HG03064 (cell line): ENCODE results near the gene DHRS11.

Experiments
- ATAC-seq: cut with Tn5 transposase; IDR thresholded peaks from one replicate; pipeline ENCODE4 v1.9.1; 2021; ENCODE audit warnings: low read depth; ENCODE audit not compliant: unreplicated experiment

The DHRS11 gene, protein sequence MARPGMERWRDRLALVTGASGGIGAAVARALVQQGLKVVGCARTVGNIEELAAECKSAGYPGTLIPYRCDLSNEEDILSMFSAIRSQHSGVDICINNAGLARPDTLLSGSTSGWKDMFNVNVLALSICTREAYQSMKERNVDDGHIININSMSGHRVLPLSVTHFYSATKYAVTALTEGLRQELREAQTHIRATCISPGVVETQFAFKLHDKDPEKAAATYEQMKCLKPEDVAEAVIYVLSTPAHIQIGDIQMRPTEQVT

GRCh38 chr17:36591434-36592315 is at the start of gene DHRS11:
Gene DHRS11, plus strand, starts transcription at chr17:36591879. Its CDS starts 131 bp downstream, at chr17:36592010.
- peak; percentile 77 for ATAC-seq

- no peak for ATAC-seq
Measured at GRCh38 chr17:36542755-36543154, 48.9 kb upstream of the DHRS11 start.

DNA sequence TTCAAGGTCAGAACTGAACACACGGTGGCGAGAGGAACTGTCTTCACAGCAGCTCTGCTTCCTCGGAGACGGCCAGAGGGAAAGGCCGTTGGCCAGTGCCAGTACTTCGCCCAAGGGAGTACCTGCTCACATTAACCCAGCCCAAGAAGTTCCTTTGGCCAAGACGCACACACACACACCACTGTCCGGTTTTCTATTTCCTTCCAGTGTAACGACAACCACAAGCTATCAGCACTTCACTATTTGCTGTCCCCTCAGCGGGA is 47.7 kb upstream of the DHRS11 start:
- ATAC-seq, result no peak

- peak; percentile 52 for ATAC-seq
Measured at GRCh38 chr17:36544307-36545076, 47.2 kb upstream of the DHRS11 start, which contains the start of gene GGNBP2. Gene GGNBP2, plus strand, starts transcription at chr17:36544919. Its CDS starts 806 bp downstream, at chr17:36545725.

DNA sequence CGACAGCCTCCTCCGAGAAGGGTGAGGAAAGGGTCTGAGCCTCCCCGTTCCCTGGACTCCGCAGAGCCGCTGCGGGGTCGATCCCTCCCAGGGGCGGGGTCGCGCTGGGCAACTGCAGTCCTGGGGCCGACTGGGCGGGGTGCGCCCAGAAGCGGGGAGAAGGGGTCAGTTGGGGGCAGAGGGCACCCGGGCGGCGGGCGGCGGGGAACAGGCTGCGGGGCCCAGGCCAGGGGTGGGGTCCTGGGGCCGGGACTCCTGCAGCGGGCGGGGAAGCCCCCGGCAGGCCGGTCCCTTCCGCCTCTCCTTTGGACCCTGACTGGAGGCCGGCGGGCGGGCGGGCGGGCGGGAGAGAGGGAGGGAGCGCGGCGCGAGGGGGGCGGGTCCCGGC is 46.6 kb upstream of the DHRS11 start:
- peak; percentile 37 for ATAC-seq

DNA sequence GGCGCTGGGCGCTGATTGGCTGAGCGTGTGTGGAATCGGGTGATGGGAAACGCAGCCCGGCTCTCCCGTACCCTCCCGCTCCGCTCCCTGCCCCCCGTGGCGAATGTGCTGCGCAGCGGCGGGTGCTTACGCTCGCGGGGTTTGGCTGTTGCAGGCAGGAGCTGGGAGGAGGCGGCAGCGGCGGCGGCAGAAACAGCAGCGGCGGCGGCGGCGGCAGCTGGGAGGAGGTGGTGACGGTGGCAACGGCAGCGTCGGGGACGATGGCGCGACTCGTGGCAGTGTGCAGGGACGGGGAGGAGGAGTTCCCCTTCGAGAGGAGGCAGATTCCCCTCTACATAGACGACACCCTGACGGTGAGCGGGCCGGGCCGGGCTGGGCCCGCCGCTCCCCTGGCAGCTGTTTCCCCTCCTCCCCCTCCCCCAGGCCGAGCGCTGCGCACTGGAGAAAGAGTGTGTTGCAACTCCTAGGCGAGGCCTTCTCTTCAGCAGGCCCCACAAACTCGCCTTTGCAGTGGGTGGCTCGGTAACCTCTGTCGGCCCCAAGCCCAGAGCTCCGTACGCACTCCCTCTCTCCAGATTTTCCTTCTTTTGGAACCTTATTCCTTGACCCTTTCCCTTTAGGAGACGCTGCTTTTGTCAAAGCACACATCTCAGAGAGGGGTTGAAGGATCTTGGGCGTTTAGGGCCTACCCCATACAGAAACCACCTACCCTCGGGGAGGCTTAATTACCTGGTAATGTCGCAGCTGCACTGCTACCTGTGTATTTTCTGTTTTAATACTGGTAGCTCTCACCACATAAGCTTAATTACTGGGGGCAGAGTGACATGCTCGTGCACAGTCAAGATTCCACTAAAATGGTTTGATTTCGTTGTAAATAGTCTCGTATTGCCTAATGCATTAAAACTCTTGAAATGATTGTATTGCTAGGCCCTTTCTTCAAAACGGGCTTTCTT is 45.9 kb upstream of the DHRS11 start:
- ATAC-seq, result peak; percentile 61

- no peak for ATAC-seq
Measured at GRCh38 chr17:36546418-36547093, 45.1 kb upstream of the DHRS11 start.

DNA sequence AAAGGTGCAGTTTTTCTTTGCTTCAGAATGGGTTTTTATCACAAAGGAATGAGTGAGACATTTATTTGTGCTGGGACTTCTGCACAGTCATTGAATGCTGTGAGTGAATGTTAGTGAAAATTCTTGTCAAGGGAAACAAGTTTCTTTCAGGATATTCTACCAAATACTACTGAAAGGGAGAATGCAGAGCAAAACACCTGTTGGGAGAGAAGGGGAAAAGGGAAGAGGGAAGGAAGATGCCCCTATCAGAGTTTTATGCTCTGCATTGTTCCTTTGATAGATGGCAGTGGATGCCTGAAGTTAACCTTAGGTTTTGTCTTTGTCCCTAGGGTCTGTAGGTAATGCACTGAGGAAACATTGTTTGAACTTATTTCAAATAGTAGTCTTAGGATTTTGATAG is 43.9 kb upstream of the DHRS11 start:
- no peak for ATAC-seq

GRCh38 chr17:36550491-36551417 is 40.9 kb upstream of the DHRS11 start:
- no peak for ATAC-seq

DNA sequence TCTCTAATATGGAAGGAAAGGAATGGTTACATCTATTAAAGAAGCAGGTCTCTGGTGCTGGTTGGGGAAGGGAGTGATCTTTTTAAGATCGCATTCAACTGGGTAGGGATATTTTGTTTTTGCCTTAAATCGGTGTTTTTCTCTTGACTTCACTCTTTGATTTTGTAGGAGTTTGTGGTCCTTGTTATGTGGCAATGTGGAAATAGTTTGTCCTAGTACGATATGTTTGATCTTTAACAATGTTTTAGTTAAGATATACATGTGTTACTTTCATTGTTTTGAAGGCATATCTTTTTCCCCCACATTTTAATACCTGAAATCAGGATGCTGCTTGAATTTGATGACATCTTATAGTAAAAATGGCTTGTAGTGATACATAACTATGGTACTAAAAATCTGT is 38.2 kb upstream of the DHRS11 start:
- no peak for ATAC-seq

DNA sequence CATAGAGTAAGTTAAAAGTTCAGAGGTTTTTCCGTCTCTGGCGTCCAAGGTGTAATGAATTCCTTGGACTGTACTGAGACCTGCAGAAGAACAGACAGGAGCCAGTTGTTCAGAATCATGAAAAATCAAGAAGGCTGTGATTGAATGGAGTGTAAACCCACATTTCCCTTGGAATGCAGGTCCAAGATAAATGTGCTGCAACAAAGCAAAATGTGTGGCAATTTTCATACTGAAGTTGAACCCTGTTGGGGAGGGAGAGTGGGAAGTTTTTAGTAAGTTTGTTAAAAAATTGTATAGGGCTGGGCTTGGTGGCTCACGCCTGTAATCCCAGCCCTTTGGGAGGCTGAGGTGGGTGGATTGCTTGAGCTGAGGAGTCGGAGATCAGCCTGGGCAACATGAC is 25.6 kb upstream of the DHRS11 start:
- no peak for ATAC-seq

- no peak for ATAC-seq
Measured at GRCh38 chr17:36575028-36575427, 16.7 kb upstream of the DHRS11 start.

GRCh38 chr17:36576793-36577192 is 14.9 kb upstream of the DHRS11 start:
- no peak for ATAC-seq

DNA sequence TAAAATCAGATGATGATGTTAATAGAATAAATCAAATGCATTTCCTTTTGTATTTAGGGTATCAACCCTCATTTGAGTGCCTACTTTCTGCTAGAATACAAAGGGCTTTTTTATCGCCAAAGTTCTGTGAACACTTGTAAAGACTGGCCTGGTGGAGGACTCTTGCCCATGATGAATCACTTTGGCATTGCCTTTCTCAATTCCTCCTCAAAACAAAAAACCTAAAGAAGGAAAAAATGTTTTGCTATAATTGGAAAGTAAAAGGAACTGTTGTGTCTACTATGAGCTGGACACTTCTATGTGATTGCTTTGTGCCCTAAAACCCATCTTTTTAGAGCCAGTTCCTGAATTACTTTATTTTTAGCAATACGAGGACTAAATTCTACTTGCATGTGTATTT is 13.0 kb upstream of the DHRS11 start:
- ATAC-seq, result no peak

DNA sequence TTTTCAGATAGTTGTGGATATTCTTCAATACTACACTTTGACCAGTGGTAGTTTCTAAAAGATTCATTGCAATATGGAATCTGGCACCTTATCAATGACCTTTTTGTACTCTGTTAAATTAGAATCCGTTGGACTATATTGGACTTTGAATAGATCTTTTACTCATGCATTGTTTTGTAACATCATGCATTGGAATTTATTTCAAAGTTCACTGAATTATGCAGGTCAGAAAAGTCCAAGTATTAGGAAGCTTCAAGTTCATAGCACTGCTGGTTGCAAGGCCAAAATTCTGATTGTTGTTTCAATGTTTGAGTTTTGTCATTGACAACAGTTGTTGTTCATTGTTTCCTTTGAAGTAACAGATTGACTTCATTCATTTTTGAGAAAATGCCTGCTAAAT is 7.9 kb upstream of the DHRS11 start:
- no peak for ATAC-seq

GRCh38 chr17:36586138-36586537 is 5.5 kb upstream of the DHRS11 start:
- ATAC-seq, result no peak

DNA sequence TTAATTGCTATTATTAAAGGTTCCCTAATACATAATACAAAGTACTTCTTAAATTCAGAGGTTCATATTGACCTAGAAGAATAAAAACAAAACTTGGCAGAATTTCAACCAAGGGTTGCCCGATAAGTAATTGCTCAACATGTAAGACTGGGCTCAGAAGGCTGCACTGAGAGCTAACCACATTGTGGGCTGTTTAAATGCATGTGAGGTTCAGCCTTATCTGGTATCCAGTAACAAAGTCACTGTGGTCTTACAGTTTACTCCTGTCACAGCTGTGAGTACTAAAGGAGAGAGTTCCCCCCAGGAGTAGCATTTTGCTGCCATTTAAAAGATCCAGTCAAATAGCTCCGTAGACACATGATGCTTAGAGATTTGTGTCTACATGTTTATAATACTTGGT is 1.6 kb upstream of the DHRS11 start:
- no peak for ATAC-seq

DNA sequence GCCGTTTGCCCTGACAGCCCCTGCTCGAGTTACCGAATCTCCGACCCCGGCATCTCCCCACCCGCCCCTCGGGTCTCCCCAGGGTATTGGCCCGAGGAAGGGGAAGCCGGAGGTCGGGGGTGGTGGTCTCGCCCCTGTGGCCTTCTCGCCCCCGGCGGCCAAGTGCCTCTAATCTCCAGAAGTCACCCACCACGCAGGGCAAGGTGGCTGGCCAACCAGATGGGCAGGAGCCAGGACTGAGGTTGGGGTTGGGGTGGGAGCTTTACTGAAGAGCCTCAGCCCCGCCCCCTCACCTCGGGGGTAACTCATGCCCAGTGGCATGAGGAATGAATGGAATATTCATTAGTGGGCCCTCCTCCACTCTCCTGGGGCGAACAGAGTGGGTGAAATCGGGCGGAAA is 637 bp downstream of the DHRS11 start:
- ATAC-seq, result no peak
